Fibroblast of upper back skin (primary cell): Measurements from ENCODE around the gene GPA33.
A peak's percentile ranks its signal among the peaks of the same experiment; 100 is the strongest.

Source experiments
- DNase-seq: peaks from one replicate; pipeline ENCODE4 v3.0.0-alpha.2; 2013

GPA33 gene

DNA sequence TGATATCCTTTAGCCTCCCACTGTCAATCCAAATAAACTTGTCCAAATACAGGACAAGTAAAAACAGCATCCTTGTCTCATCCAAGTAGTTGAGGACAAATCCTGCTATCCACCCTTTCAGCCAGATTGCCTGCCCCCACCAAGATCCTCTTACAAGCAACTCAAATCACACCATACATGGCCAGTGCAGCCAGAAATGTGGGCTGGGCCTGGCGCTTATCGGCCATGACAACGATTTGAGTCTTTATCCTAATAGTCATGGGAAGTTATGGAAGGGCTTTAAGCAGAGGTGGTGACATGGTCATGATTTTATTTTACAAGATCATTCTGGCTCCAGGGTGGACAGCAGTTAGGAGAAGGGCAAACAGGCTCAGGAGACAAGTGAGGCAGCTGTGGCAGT, 6.3 kb downstream of the GPA33 start:
- DNase-seq = no peak

- no peak for DNase-seq
These were observed 7.0 kb downstream of the GPA33 start for GRCh38 chr1:167083066-167083665.

DNA sequence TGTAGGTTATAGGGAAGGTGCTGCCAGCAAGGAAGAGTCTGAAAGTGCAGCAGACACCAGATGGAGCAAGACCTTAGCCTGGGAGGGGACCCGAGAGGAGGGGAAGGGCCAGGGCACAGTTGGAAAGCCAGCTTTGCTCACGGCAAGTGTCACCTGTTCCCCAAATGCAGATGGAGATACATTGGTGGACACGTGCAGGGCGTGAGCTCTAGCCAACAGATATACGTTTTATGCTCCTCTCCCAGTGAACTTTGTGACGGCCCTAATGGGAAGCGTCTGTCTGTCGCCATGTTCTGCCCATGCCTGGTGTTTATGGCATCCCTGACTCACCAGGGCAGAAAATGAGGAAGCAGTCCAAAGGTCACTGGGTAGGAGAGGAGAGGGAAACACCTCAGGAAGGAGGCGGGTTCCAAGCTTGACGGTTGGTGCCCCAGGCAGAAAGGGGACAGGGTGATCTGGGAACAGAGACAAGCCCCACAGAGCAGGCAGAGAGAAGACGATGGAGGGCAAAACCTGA, 7.6 kb downstream of the GPA33 start:
- DNase-seq = no peak

- no peak for DNase-seq
These were observed 8.5 kb downstream of the GPA33 start for GRCh38 chr1:167081594-167082156.

GRCh38 chr1:167077868-167078210, 12.3 kb downstream of the GPA33 start:
- DNase-seq = no peak

GRCh38 chr1:167077128-167077867, 12.9 kb downstream of the GPA33 start:
- no peak for DNase-seq

GRCh38 chr1:167076136-167076710, 14.0 kb downstream of the GPA33 start:
- DNase-seq = no peak

- no peak for DNase-seq
These were observed 18.9 kb downstream of the GPA33 start for GRCh38 chr1:167071286-167071685.

DNA sequence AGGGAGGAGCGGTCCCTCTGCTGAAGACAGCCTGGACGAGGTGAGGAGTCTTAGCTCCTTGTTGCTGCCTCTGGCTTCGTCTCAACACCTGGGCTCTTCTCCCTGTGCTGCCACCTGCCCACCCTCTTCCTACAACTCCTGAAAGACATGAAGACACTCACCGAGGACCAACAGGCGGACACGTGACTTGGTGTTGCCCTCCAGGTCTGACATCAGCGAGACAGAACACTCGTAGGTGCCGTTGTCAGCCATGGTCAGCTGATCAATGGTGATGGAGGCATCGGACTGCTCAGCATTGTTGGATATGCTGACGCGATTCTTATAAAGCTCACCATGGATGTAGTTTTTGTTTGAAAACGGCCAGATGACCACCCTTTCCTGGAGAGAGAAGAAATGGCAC, 21.4 kb downstream of the GPA33 start:
- no peak for DNase-seq

- no peak for DNase-seq
These were observed 22.3 kb downstream of the GPA33 start for GRCh38 chr1:167067904-167068303.

- DNase-seq = peak; percentile 36
These were observed 23.6 kb downstream of the GPA33 start for GRCh38 chr1:167066333-167067122.

DNA sequence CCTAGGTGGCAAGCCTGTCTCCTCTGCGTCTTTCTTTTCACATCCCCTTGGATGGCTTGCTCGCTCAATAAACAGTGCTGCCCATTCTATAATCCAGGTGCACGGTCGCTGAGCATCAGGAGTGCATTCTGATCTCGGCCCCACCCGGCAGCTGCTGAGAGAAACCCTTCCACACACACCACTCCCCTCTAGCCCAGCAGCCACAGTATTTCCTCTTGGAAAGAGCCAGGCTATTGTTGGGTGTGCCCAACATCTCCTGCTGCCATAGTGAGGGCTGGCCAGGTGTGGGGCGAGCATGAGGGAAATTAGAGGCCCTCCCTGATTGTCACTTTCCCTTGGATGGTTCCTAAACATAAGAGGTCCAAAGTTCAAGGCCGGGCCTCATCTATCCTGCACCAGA, 24.7 kb downstream of the GPA33 start:
- no peak for DNase-seq

- no peak for DNase-seq
These were observed 25.6 kb downstream of the GPA33 start for GRCh38 chr1:167064621-167065020.

GRCh38 chr1:167061073-167061464, 29.1 kb downstream of the GPA33 start:
- no peak for DNase-seq

GRCh38 chr1:167060141-167061072, 29.8 kb downstream of the GPA33 start:
- no peak for DNase-seq

DNA sequence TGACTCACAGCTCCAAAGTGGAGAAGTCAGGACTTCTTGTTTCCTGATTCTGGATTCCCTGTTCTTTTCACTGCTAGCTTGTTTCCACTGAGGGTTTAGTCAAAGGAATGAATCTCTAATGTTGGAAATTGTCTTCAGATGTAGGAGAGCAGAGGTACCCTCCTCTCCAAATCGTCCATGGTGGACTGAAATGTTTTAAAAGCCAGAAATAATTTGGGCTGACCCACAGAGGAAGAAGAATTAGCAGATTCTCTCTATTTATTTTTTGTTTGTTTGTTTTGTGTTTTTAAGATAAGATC, 30.4 kb downstream of the GPA33 start:
- no peak for DNase-seq

- DNase-seq = peak; percentile 55
These were observed 30.9 kb downstream of the GPA33 start for GRCh38 chr1:167059045-167059808.

DNA sequence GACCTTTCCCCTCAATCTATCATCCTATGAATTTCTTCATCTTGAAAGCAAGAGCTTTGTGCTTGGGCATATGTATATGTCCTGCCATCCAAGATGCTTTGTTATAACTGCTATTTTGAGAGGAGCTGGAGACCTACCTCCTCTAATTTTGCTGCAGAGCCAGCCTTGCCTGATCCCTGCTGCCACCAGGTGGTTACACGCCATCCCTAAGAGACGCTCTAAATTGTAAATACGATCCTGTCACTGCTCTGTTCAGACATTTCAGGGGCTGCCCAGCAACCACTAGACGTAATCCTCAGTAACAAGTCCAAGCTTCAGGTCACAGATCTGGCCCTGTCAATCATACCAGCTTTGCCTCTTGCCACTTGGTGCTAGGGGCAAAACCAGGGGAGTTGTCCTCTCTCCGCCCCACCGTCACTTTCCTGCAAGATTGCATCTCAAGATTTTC, 32.9 kb downstream of the GPA33 start:
- DNase-seq = peak; percentile 35

- no peak for DNase-seq
These were observed 33.5 kb downstream of the GPA33 start for GRCh38 chr1:167056529-167057231.

DNA sequence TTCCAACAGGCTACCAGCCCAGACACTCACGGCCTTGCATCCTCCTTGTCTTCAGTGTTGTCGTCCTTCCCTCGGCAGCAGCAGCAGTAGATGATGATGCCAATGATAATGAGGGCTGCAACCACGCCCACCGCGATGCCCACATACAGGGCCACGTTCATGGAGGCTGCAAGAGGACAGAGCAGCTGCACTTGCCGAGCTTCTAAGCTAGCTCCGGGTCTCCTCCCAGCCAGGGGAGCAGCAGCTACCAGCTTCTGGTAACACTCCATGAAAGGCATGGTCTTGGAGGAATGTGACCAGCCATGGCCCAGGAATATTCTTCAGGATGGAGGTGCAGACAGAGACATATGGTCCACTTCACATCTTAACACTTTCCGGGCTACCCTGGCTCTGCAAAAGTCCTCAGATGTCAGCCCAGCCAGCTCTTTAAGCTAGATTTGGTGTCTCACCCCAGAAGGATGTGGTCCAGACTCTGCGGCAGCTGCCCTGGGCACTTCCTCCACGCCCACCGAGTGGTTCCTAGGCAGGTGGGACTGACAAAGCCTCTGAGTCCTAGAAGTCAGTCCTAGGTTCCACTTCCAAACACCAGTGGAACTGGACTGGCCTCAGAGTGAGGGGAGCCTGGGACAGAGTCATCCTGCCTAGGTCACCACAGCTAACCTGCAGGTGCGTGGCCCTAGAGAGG, 35.1 kb downstream of the GPA33 start:
- DNase-seq = no peak
